Activated CD4-positive, alpha-beta T cell treated with anti-CD3 and anti-CD28 coated beads for 4 hours (primary cell): Measurements from ENCODE around the gene GUCA1A.
"Not testable (repeated sequence)": the region's sequence is repeated elsewhere in the genome, so short reads cannot be mapped to it uniquely, and the experiment has no call there.

Source experiments
- DNase-seq, 2 donors: peaks; one replicate each; pipeline ENCODE4 v3.0.0-alpha.2; 2020

Gene GUCA1A

GRCh38 chr6:42177514-42178364, 4.6 kb downstream of the GUCA1A start:
- DNase-seq, result no peak

- DNase-seq, result no peak
These were observed 6.2 kb downstream of the GUCA1A start for GRCh38 chr6:42179261-42179944.

- no peak for DNase-seq
These were observed 6.8 kb downstream of the GUCA1A start for GRCh38 chr6:42179945-42180313.

GRCh38 chr6:42182101-42182500, 8.9 kb downstream of the GUCA1A start:
- no peak for DNase-seq

DNA sequence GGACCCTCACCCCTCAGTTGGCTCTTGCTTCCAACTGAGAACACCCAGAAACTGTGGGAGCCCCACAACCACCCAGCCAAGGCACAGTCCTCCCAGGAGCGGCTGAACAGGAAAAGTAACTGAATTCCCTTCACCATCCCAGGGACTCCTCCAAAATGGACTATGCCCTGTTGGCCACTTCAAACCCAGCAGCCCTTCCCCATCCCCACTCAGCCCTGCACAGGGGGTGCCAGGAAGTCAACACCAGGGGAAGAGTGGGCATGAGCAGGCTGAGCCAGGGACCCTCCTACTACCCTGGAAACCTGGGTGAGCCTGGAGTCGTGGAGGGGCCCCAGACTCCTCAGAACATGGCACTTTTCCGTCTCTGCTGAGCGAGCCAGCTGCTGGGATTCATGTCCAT, 11.3 kb downstream of the GUCA1A start:
- DNase-seq, result no peak

DNA sequence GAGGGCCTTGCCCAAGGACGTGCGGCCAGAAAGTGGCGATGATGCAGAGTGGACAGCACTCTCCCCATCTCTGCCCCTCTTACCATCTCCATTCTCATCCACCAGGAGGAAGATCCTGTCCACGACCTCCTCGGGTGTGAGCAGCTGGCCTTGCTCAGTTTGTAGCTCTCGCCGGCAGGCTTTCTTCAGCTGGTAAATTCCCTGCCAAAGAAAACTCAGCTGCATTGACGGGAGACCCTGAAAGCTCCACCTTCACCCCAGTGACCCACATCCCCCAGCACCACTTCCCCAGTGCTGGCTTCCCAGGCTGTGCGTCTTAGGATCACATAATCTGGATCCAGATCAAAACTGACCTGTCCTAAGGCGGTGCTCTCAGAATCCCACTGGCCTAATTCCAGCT, 12.4 kb downstream of the GUCA1A start:
- DNase-seq, result no peak

DNA sequence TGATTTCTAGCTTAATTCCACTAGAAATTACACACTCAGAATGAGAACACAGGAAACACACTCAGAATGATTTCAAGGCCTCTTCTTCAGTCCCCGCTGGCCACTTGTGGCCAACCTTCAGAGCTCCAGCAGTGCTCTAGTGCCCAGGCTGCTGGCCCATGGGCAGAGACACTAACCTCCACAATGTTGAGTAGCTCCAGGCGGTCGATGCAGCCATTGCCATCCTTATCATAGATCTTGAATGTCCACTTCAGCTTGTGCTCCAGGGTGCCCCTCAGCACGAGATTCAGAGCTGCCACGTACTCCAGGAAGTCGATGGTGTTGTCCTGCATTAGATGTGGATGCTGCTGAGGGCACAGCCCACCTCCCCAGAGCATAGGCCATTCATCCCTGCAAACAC, 15.2 kb downstream of the GUCA1A start:
- DNase-seq, result no peak

DNA sequence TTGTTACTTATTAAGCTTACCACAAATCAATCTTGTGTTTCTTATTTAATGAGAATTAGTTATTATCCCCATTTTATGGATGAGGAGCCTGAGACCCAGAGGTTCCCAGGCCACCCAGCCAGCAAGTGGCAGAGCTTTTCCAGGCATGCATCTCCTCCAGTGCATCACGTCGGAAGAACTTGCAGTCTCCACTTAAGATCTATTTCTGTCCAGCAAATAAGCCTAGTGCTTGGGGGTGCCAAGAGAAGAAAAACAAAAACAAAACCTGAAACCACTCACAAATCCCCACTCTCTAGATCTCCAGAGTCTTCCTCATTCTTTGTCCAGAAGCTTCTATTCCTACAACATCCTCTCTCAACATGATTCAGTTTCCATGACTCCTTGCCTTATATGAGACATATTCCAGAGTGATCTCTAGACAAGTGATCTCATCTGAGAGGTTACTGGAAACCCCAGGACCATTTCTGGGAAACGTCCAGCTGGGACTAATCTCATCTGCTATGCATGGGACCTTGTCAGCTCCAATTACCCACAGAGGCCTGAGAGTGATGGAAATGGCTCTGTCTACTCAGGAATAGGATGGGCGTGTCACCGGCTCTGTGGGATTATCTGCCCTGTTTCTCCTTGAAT, 17.5 kb downstream of the GUCA1A start:
- no peak for DNase-seq

- DNase-seq, result not testable (repeated sequence)
These were observed 19.2 kb downstream of the GUCA1A start for GRCh38 chr6:42192385-42192784.

- DNase-seq, result no peak
These were observed 20.3 kb downstream of the GUCA1A start for GRCh38 chr6:42193491-42193894.

GRCh38 chr6:42194056-42194455, 20.9 kb downstream of the GUCA1A start:
- no peak for DNase-seq

DNA sequence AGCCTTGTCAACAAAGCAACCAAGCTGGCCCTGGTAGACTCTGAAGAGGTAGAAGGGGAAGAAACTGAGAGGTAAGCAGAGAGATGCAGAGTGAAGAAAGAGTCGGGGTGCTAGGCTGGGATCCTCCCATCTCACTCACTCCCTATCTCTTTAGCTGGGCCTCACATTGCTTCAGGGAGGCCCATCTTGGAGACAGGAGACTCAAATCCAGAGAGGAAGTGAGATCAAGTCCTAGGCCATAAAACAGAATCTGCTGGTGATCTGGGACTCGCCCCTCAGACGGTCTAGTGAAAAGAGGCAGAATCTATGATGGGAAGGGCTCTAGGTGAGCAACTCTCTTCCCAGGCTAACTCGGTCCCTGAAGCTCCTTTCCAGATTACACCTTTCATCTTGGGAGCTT, 22.3 kb downstream of the GUCA1A start:
- no peak for DNase-seq

DNA sequence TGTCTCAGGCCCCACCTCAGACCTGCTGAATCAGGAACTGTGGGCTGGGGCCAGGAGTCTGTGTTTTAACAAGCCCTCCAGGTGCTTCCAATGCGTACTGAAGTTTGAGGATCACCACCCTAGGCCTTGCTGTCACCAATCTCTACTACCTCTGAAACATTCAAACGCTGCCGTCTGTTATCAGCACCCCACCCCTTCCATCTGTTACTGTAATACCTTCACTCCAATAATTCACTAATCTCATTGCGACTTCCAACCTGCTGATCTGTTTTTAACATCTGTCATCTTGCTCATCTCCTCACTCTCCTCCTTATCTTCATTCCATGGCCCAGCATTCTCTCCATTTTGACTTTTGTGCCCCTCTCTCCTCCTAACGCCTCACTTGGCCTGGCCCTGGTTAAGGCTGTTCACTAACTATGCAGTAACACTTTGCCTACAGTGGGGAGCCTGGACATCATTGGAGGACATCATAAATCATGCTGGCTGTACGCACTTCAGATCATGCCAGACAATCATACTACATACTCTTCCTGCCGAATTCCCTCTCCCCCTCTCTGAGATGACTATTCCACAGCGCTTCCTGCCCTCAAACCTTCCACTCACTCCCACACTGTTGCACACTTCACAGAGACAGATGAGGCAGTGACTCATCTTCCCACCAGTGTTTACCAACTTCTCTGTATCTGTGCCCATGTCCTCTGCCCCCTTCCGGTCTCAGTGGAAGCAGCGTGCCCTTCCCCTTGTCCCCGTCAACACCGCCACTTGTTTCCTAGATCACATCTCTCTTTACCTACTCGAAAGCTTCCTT, 24.6 kb downstream of the GUCA1A start:
- peak; percentile 18 to 26 for DNase-seq

GRCh38 chr6:42199106-42199981, 26.2 kb downstream of the GUCA1A start:
- DNase-seq, result no peak

DNA sequence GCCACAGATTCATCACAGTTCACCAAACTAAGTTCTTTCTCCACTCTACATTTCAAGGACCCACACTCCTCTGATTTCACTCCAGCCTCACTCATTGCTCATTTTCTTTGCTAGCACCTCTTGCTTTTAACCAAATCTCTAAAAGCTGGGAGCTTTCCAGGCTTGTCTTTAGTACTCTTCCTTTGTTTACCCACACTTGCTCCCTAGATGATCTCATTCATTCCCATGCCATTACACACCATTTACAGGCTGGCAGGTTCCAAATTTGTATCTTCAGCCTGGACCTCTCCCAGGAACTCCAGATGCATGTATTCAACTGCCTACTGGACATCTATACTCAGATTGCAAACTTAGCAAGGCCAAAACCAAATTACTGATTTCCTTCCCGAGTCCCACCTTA, 26.9 kb downstream of the GUCA1A start:
- DNase-seq, result no peak

- DNase-seq, result no peak
These were observed 28.2 kb downstream of the GUCA1A start for GRCh38 chr6:42201382-42201781.

DNA sequence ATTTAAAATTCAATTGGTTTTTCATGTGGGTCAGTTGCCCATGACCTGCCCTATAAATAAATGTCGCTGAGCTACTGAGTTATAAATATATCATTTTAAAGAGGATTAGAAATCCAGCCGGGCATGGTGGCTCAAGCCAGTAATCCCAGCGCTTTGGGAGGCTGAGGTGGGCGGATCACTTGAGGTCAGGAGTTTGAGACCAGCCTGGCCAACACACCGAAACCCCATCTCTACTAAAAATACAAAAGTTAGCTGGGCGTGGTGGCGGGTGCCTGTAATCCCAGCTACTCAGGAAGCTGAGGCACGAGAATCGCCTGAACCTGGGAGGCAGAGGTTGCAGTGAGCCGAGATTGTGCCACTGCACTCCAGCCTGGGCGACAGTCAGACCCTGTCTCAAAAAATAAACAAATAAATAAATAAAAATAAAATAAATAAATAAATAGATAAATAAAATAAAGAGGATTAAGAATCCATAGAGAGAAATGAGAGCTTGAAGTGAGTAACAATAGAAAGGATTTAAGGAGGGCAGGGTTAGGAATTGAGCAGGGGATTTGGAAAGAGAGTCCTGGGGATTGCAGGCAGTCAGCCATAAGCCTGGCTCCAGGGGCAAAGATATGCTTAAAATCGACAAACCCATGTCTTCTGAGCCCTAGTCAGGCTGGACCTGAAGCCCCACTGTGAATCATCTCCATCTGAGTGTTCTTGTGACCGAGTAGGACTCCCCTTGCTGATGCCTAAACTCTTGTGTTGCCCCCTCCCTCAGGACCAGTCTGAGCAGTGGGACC, 29.2 kb downstream of the GUCA1A start:
- DNase-seq, result not testable (repeated sequence)

DNA sequence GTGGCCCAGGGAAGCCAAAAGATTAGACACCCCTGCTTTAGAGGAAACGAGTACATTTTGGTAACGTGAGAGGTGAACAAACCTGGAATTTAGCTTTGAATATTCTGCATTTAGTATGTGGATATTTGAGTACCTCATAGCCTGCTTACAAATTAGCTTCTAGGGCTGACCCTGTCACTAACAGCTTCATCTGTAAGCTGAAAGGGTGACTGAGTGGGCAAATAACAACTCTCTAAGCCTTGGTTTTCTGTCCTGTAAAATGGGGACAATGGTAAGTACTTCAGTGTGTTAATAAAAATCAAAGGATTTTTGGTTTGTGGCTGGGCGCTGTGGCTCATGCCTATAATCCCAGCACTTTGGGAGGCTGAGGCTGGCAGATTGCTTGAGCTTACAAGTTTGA, 30.0 kb downstream of the GUCA1A start:
- DNase-seq, result no peak

GRCh38 chr6:42204768-42205282, 31.7 kb downstream of the GUCA1A start:
- DNase-seq, result no peak

GRCh38 chr6:42207559-42207958, 34.4 kb downstream of the GUCA1A start:
- not testable (repeated sequence) for DNase-seq

DNA sequence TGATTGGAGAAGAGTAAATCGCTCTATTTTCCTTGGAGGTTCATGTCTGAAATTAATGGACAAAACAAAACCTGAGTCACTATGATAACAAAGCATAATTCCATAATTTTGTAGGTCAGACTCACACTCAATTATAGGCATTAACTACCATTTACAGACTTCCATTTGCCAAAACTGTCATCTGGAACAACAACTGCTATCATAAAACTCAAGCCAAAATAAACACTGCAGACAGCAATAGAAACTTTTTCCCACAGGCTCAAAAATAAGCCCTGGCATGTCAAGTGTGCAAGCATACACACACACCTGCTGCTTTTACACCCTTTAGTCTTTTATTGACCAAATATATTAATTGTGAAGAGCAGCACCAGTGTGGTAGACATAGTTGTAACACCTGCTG, 37.4 kb downstream of the GUCA1A start:
- no peak for DNase-seq
